Measurements from ENCODE around the gene NOP58. TPM values are rescaled to one million over a fixed set of nuclear protein-coding genes. Genes with fewer than 3 reads are reported as not detected.

NOP58 gene
- total RNA-seq, 1 donor from 2014 or later, result 22.8 TPM

Other genes with a start within 250 kb of the NOP58 start
- 24.2 TPM for gene FZD7, start 231.9 kb upstream of the NOP58 start, total RNA-seq
- gene KIAA2012, start 192.5 kb upstream of the NOP58 start, total RNA-seq, result not detected
- gene SUMO1, start 27.2 kb upstream of the NOP58 start, total RNA-seq, result 68.5 TPM
- gene BMPR2, start 110.6 kb downstream of the NOP58 start, total RNA-seq, result 45.3 TPM